HL-60 (cell line): Measurements from ENCODE around the gene POLR2J.

Experiments
- DNase-seq, 2 experiments: peaks; one replicate each; pipeline ENCODE4 v3.0.0-alpha.2; 2010 to 2020; ENCODE audit warnings: low read depth in 1 of 2, low spot score in 1 of 2
- H3K27ac ChIP-seq: fragments of 250-450 bp; sonication (Bioruptor Pico); replicated peaks from 2 replicates; pipeline ENCODE4 v1.5.1; 2020; ENCODE audit warnings: mild to moderate bottlenecking, moderate library complexity
- H3K27me3 ChIP-seq: fragments of 250-450 bp; sonication (Bioruptor Pico); 2 replicates; pipeline ENCODE4 v1.5.1; 2021; ENCODE audit warnings: mild to moderate bottlenecking, moderate library complexity; ENCODE audit not compliant: insufficient read depth, poor library complexity, severe bottlenecking
- H3K4me3 ChIP-seq: replicated peaks from 2 replicates; pipeline ENCODE4 v1.5.1; 2011; ENCODE audit warnings: mild to moderate bottlenecking, control low read depth, low read length; ENCODE audit not compliant: insufficient read depth
- CTCF ChIP-seq: IDR thresholded peaks from one replicate; pipeline ENCODE4 v1.5.1; 2011; ENCODE audit warnings: low read length, control low read depth, inconsistent platforms; ENCODE audit not compliant: insufficient read depth
- GABPA ChIP-seq: IDR thresholded peaks from 2 replicates; pipeline ENCODE4 v1.6.1; 2012; ENCODE audit warnings: low read depth
- POLR2AphosphoS5 ChIP-seq: IDR thresholded peaks from 2 replicates; pipeline ENCODE4 v1.6.1; 2012; ENCODE audit warnings: low read depth
- REST ChIP-seq: IDR thresholded peaks from 2 replicates; pipeline ENCODE4 v1.6.1; 2012; ENCODE audit warnings: low read depth; ENCODE audit not compliant: insufficient replicate concordance
- SPI1 ChIP-seq: IDR thresholded peaks from 2 replicates; pipeline ENCODE4 v1.6.1; 2012; ENCODE audit warnings: low read depth, mild to moderate bottlenecking, borderline replicate concordance

POLR2J gene

GRCh38 chr7:102446387-102447156, 32.1 kb downstream of the POLR2J start:
- Histone ChIP-seq H3K27me3 (no peaks in the 10 kb centered on the region), H3K27ac (no peak overlapping the region), H3K4me3 (no peak overlapping the region)
- DNase-seq = no peak
- TF ChIP-seq POLR2AphosphoS5 = 0 out of 2 replicates have a peak, but pooled peaks have one; percentile 31
- TF ChIP-seq SPI1 = no peak
- TF ChIP-seq CTCF = no peak
- no peak for TF ChIP-seq REST

GRCh38 chr7:102445674-102446071, 33.0 kb downstream of the POLR2J start:
- H3K27me3 ChIP-seq = no peaks in the 10 kb centered on the region
- no peak for DNase-seq
- no peak overlapping the region for H3K4me3 ChIP-seq
- no peak for TF ChIP-seq REST
- no peak for TF ChIP-seq GABPA
- no peak for TF ChIP-seq CTCF
- TF ChIP-seq SPI1 = no peak
- no peak for TF ChIP-seq POLR2AphosphoS5
- peak overlapping the region; percentile 21; the same call in 1 of the 2 replicates for H3K27ac ChIP-seq

DNA sequence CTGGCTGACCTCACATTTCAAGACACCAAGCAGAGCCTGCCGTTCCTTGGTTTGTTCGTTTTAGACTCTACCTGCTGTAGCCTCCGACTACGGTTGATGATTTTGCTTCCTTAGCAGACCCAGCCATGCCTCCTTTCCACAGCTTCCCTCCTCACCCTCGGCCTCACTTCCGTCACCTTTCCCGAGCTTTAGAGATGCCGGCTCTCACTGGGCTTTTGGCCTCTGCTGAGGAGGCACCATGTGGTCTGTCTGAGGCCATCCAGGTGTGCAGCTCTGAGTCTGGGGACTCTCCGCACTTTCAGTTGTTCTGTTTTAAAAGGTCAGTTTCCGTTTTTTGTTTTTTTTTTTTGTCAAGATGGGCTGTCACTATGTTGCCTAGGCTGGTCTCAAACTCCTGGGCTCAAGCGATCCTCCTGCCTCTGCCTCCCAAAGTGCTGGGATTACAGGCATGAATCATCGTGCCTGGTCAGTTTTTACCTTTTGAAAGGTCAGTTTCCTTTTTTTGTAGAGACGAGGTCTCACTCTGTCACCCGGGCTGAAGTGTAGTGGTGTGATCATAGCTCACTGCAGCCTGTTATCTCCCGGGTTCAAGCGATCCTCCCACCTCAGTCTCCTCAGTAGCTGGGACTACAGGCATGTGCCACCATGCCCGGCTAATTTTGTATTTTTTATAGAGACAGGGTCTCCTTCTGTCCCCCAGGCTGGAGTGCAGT, 33.6 kb downstream of the POLR2J start:
- TF ChIP-seq CTCF = no peak
- no peak for TF ChIP-seq POLR2AphosphoS5
- TF ChIP-seq REST = no peak
- TF ChIP-seq GABPA = no peak
- no peak for TF ChIP-seq SPI1
- DNase-seq = no peak
- peak overlapping the region; percentile 21; the same call in 1 of the 2 replicates for H3K27ac ChIP-seq
- H3K4me3 ChIP-seq = no peak overlapping the region
- no peaks in the 10 kb centered on the region for H3K27me3 ChIP-seq
